Keratinocyte (primary cell): ENCODE results near the gene FRYL. TPM values are rescaled to one million over a fixed set of nuclear protein-coding genes. Genes with fewer than 3 reads are reported as not detected.

Source experiments
- DNase-seq: peaks from one replicate; pipeline ENCODE4 v3.0.0-alpha.2; 2011; ENCODE audit warnings: low read depth, missing footprints, low spot score
- FAIRE-seq: peaks from 2 replicates; lab custom pipeline; 2011; peaks lifted over from hg19 to GRCh38; lab: Jason Lieb, UNC
- H2AFZ ChIP-seq: 2 replicates; pipeline ENCODE4 v1.6.0; 2012; ENCODE audit warnings: low read length, control low read depth, inconsistent platforms; ENCODE audit not compliant: control insufficient read depth
- H3K27ac ChIP-seq: 2 replicates; pipeline ENCODE4 v1.5.1; 2011; ENCODE audit warnings: low read length; ENCODE audit not compliant: control insufficient read depth, insufficient read depth
- H3K27me3 ChIP-seq: 3 replicates; pipeline ENCODE4 v1.6.0; 2011; ENCODE audit warnings: low read length; ENCODE audit not compliant: control insufficient read depth, insufficient read depth; ENCODE audit errors: extremely low read depth
- H3K36me3 ChIP-seq, 2 experiments: 2 replicates in 1 of 2; 3 replicates in 1 of 2; pipeline ENCODE4 v1.5.1; 2011; ENCODE audit warnings: low read length in 2 of 2, mild to moderate bottlenecking in 1 of 2; ENCODE audit not compliant: control insufficient read depth in 2 of 2, insufficient read depth in 2 of 2; ENCODE audit errors: extremely low read depth in 1 of 2
- H3K4me1 ChIP-seq: 3 replicates; pipeline ENCODE4 v1.5.1; 2011; ENCODE audit warnings: low read length; ENCODE audit not compliant: control insufficient read depth, insufficient read depth; ENCODE audit errors: extremely low read depth
- H3K4me2 ChIP-seq: 3 replicates; pipeline ENCODE4 v1.6.0; 2011; ENCODE audit warnings: low read depth, low read length; ENCODE audit not compliant: control insufficient read depth, insufficient read depth; ENCODE audit errors: extremely low read depth
- H3K4me3 ChIP-seq, 3 experiments: fragments of 200-600 bp in 1 of 3; sonication (generic) in 1 of 3; 2 replicates in 2 of 3; 3 replicates in 1 of 3; pipeline ENCODE4 v1.5.1; 2011 to 2016; ENCODE audit warnings: low read length in 3 of 3, mild to moderate bottlenecking in 3 of 3, control low read depth in 2 of 3, inconsistent platforms in 1 of 3, low read depth in 1 of 3, mixed read lengths in 1 of 3, mixed run types in 1 of 3, moderate library complexity in 1 of 3; ENCODE audit not compliant: control insufficient read depth in 2 of 3, insufficient read depth in 2 of 3; ENCODE audit errors: extremely low read depth in 1 of 3
- H3K79me2 ChIP-seq: 2 replicates; pipeline ENCODE4 v1.6.0; 2012; ENCODE audit warnings: low read length; ENCODE audit not compliant: control insufficient read depth, insufficient read depth
- H3K9ac ChIP-seq: 3 replicates; pipeline ENCODE4 v1.6.0; 2011; ENCODE audit warnings: low read length; ENCODE audit not compliant: control insufficient read depth, insufficient read depth; ENCODE audit errors: extremely low read depth
- H3K9me1 ChIP-seq: 3 replicates; pipeline ENCODE4 v1.6.0; 2011; ENCODE audit warnings: low read length; ENCODE audit not compliant: control insufficient read depth, insufficient read depth; ENCODE audit errors: extremely low read depth
- H3K9me3 ChIP-seq: 2 replicates; pipeline ENCODE4 v1.5.1; 2012; ENCODE audit warnings: low read depth, low read length; ENCODE audit not compliant: control insufficient read depth
- H4K20me1 ChIP-seq: 3 replicates; pipeline ENCODE4 v1.6.0; 2011; ENCODE audit warnings: low read length; ENCODE audit not compliant: control insufficient read depth, insufficient read depth; ENCODE audit errors: extremely low read depth
- EZH2 ChIP-seq: IDR thresholded peaks from one replicate; pipeline ENCODE4 v1.6.1; 2012; ENCODE audit warnings: inconsistent platforms, mild to moderate bottlenecking, low read length, moderate library complexity
- dilution Hi-C: fragments of 300-500 bp; cut with MboI; formaldehyde crosslinking; loops from one replicate; pipeline ENCODE4 v1.7.0; 2020; ENCODE audit warnings: low sequenced_read_pairs; ENCODE audit not compliant: extremely low pct_ligation_motif_present
- polyA plus RNA-seq, 5 experiments: library from polyadenylated mRNA; depleted of rRNA in 3 of 5; stranded (reverse) in 3 of 5; stranded (forward) in 1 of 5; unstranded in 1 of 5; fragments of >200 nt; gene quantifications; 1 replicate in 1 of 5; 2 replicates in 3 of 5; 3 replicates in 1 of 5; pipeline versions ENCODE4 v1.2.1 to v1.2.3, GENCODE V29; 2011 to 2012; ENCODE audit warnings: missing spikeins in 2 of 5, low read depth in 1 of 5, low replicate concordance in 1 of 5
- TF ChIP-seq, protein P1 (sequence below), 3 experiments: IDR thresholded peaks in 1 of 3; conservative IDR thresholded peaks in 1 of 3; optimal IDR thresholded peaks in 1 of 3; 2 replicates in 2 of 3; 3 replicates in 1 of 3; pipeline versions ENCODE3 to v1.5.1; 2011; ENCODE audit warnings: low read length in 3 of 3, mild to moderate bottlenecking in 3 of 3, moderate library complexity in 2 of 3, control low read depth in 1 of 3, inconsistent platforms in 1 of 3; ENCODE audit not compliant: insufficient read depth in 2 of 3; ENCODE audit errors: extremely low read depth in 1 of 3

The FRYL gene
- polyA plus RNA-seq, 1 donor (not counting 4 experiments of a cell fraction or from before 2014, with no cell fraction given) = 40.4 TPM

DNA sequence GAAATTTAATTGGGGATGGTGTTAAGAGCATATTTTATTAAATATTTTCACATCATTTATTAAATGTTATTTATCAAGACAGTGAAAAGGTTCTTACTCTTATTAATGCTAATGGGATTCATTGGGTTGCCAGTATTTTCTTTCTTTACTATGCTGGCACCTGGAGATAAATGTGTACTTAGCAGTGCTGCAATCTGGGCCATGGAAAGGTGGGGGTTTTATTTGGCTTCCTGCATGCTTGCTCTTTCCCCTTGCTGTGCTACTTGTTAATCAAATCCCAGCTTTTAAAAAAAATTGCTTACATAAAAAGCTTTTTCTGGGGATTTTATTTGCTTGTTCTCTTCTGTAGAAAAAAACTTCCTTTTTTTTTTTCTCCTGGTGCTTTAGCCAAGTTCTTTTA, 241.7 kb downstream of the FRYL start:
- H4K20me1 ChIP-seq = no peaks in the 10 kb centered on the region
- no peak for FAIRE-seq
- no peak overlapping the region for H2AFZ ChIP-seq
- no peak overlapping the region for H3K27ac ChIP-seq
- no peaks in the 10 kb centered on the region for H3K27me3 ChIP-seq
- no peak overlapping the region for H3K9ac ChIP-seq
- dilution Hi-C loops = no loop called here
- H3K4me3 ChIP-seq = no peak overlapping the region
- no peak for DNase-seq
- no peaks in the 10 kb centered on the region for H3K4me1 ChIP-seq
- H3K79me2 ChIP-seq = no peaks in the 10 kb centered on the region
- H3K4me2 ChIP-seq = no peak overlapping the region
- no peaks in the 10 kb centered on the region for H3K9me3 ChIP-seq
- peaks cover 19 to 30% of the 10 kb centered on the region in 2 experiments for H3K36me3 ChIP-seq
- no peak for TF ChIP-seq EZH2
- TF ChIP-seq, protein P1, sequence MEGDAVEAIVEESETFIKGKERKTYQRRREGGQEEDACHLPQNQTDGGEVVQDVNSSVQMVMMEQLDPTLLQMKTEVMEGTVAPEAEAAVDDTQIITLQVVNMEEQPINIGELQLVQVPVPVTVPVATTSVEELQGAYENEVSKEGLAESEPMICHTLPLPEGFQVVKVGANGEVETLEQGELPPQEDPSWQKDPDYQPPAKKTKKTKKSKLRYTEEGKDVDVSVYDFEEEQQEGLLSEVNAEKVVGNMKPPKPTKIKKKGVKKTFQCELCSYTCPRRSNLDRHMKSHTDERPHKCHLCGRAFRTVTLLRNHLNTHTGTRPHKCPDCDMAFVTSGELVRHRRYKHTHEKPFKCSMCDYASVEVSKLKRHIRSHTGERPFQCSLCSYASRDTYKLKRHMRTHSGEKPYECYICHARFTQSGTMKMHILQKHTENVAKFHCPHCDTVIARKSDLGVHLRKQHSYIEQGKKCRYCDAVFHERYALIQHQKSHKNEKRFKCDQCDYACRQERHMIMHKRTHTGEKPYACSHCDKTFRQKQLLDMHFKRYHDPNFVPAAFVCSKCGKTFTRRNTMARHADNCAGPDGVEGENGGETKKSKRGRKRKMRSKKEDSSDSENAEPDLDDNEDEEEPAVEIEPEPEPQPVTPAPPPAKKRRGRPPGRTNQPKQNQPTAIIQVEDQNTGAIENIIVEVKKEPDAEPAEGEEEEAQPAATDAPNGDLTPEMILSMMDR (optimal IDR thresholded peaks at IDR 0.05 in 1 of 3, IDR thresholded peaks at IDR 0.05 in 1 of 3, conservative IDR thresholded peaks at IDR 0.05 in 1 of 3; ENCODE audit: extremely low read depth in 1 of 3, insufficient read depth in 2 of 3, low read length in 3 of 3) = no peak
- no peaks in the 10 kb centered on the region for H3K9me1 ChIP-seq

DNA sequence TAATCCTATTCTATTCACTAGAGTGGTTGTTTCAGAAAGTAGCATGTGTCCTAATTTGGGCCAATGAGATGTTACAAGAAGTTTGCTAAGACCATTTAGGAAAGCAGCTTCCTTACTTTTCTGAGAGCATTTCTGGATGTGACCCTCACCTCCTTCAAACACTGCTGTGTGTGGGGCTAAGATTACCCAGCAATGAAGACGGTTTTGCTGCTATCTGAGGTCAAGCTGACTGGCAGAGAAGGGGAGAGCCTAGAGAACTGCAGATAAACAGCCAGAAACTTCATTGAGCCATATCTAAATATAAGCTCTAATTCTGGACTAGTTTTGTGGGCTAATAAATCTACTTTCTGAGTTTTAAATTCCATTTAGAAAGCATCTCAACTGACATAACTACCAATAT, 253.7 kb downstream of the FRYL start:
- no peak overlapping the region for H2AFZ ChIP-seq
- no peak overlapping the region for H3K4me3 ChIP-seq
- H3K9ac ChIP-seq = no peak overlapping the region
- DNase-seq (no peak), FAIRE-seq (no peak)
- no peak for TF ChIP-seq EZH2
- TF ChIP-seq, protein P1 (optimal IDR thresholded peaks at IDR 0.05 in 1 of 3, IDR thresholded peaks at IDR 0.05 in 1 of 3, conservative IDR thresholded peaks at IDR 0.05 in 1 of 3; ENCODE audit: extremely low read depth in 1 of 3, insufficient read depth in 2 of 3, low read length in 3 of 3) = no peak
- H3K4me1 ChIP-seq = no peaks in the 10 kb centered on the region
- no peaks in the 10 kb centered on the region for H3K79me2 ChIP-seq
- H3K4me2 ChIP-seq = no peak overlapping the region
- H3K27me3 ChIP-seq = no peaks in the 10 kb centered on the region
- H3K9me1 ChIP-seq = peaks cover 3% of the 10 kb centered on the region
- H3K9me3 ChIP-seq = no peaks in the 10 kb centered on the region
- peaks cover 18 to 30% of the 10 kb centered on the region in 2 experiments for H3K36me3 ChIP-seq
- dilution Hi-C loops = no loop called here
- H3K27ac ChIP-seq = no peak overlapping the region
- peaks cover 3% of the 10 kb centered on the region for H4K20me1 ChIP-seq
